ENCODE data around the gene MME. TPM values are rescaled to one million over a fixed set of nuclear protein-coding genes. Genes with fewer than 3 reads are reported as not detected.
"Not testable (repeated sequence)": the region's sequence is repeated elsewhere in the genome, so short reads cannot be mapped to it uniquely, and the experiment has no call there.

The MME gene
- total and polyA plus RNA-seq, 3 experiments from 2014 or later, result 0.04 to 1.4 TPM; not detected in 1

GRCh38 chr3:155208183-155208800, 128.2 kb downstream of the MME start:
- Histone ChIP-seq H3K27me3 (ENCODE audit: insufficient read depth, low read length, poor library complexity, severe bottlenecking) (no peaks in the 10 kb centered on the region), H3K4me3 (ENCODE audit: low read length) (no peak overlapping the region), H3K4me1 (ENCODE audit: insufficient read depth, low read length) (no peaks in the 10 kb centered on the region), H3K36me3 (ENCODE audit: insufficient read depth, low read length) (no peaks in the 10 kb centered on the region), H3K9me3 (ENCODE audit: low read length) (no peaks in the 10 kb centered on the region), H3K27ac (ENCODE audit: low read depth, low read length) (no peak overlapping the region)
- POLR2A ChIA-PET, result no interaction called here
- CTCF ChIA-PET, result no interaction called here
- Mint-ChIP-seq H3K27ac (no peak overlapping the region), H3K9me3 (peaks cover 0 to 3% (median 2%) of the 10 kb centered on the region in 5 donors), H3K4me3 (no peak overlapping the region), H3K27me3 (no peaks in the 10 kb centered on the region), H3K4me1 (no peaks in the 10 kb centered on the region), H3K36me3 (no peaks in the 10 kb centered on the region)
- no peak for DNase-seq

GRCh38 chr3:155210736-155211135, 130.6 kb downstream of the MME start:
- Histone ChIP-seq H3K4me3 (ENCODE audit: low read length) (no peak overlapping the region), H3K4me1 (ENCODE audit: insufficient read depth, low read length) (no peaks in the 10 kb centered on the region), H3K27me3 (ENCODE audit: insufficient read depth, low read length, poor library complexity, severe bottlenecking) (no peaks in the 10 kb centered on the region), H3K9me3 (ENCODE audit: low read length) (no peaks in the 10 kb centered on the region), H3K36me3 (ENCODE audit: insufficient read depth, low read length) (no peaks in the 10 kb centered on the region), H3K27ac (ENCODE audit: low read depth, low read length) (no peak overlapping the region)
- no peaks in the 10 kb centered on the region for H3K4me1 Mint-ChIP-seq
- no peaks in the 10 kb centered on the region for H3K27me3 Mint-ChIP-seq
- H3K27ac Mint-ChIP-seq, result no peak overlapping the region
- no peak for DNase-seq
- ChIA-PET POLR2A (no interaction called here), CTCF (no interaction called here)
- H3K36me3 Mint-ChIP-seq, result no peaks in the 10 kb centered on the region
- no peak overlapping the region for H3K4me3 Mint-ChIP-seq
- peaks cover 0 to 3% (median 2%) of the 10 kb centered on the region in 5 donors for H3K9me3 Mint-ChIP-seq

- H3K36me3 Mint-ChIP-seq, result no peaks in the 10 kb centered on the region
- H3K27ac Mint-ChIP-seq, result no peak overlapping the region
- Histone ChIP-seq H3K9me3 (ENCODE audit: low read length) (no peaks in the 10 kb centered on the region), H3K27me3 (ENCODE audit: insufficient read depth, low read length, poor library complexity, severe bottlenecking) (no peaks in the 10 kb centered on the region), H3K36me3 (ENCODE audit: insufficient read depth, low read length) (no peaks in the 10 kb centered on the region), H3K4me1 (ENCODE audit: insufficient read depth, low read length) (no peaks in the 10 kb centered on the region), H3K27ac (ENCODE audit: low read depth, low read length) (no peak overlapping the region), H3K4me3 (ENCODE audit: low read length) (no peak overlapping the region)
- DNase-seq, result no peak
- H3K9me3 Mint-ChIP-seq, result peaks cover 0 to 3% (median 2%) of the 10 kb centered on the region in 5 donors
- no peak overlapping the region for H3K4me3 Mint-ChIP-seq
- CTCF ChIA-PET, result no interaction called here
- H3K27me3 Mint-ChIP-seq, result no peaks in the 10 kb centered on the region
- POLR2A ChIA-PET, result no interaction called here
- H3K4me1 Mint-ChIP-seq, result no peaks in the 10 kb centered on the region
Measured at GRCh38 chr3:155211266-155211665, 131.1 kb downstream of the MME start.

- H3K4me3 Mint-ChIP-seq, result no peak overlapping the region
- no peaks in the 10 kb centered on the region for H3K27me3 ChIP-seq (ENCODE audit: insufficient read depth, low read length, poor library complexity, severe bottlenecking)
- H3K4me1 ChIP-seq (ENCODE audit: insufficient read depth, low read length), result no peaks in the 10 kb centered on the region
- H3K36me3 Mint-ChIP-seq, result no peaks in the 10 kb centered on the region
- ChIA-PET CTCF (no interaction called here), POLR2A (no interaction called here)
- no peak for DNase-seq
- H3K27me3 Mint-ChIP-seq, result no peaks in the 10 kb centered on the region
- no peak overlapping the region for H3K4me3 ChIP-seq (ENCODE audit: low read length)
- H3K9me3 ChIP-seq (ENCODE audit: low read length), result no peaks in the 10 kb centered on the region
- no peaks in the 10 kb centered on the region for H3K36me3 ChIP-seq (ENCODE audit: insufficient read depth, low read length)
- no peaks in the 10 kb centered on the region for H3K4me1 Mint-ChIP-seq
- peaks cover 0 to 3% (median 2%) of the 10 kb centered on the region in 5 donors for H3K9me3 Mint-ChIP-seq
- H3K27ac ChIP-seq (ENCODE audit: low read depth, low read length), result no peak overlapping the region
- no peak overlapping the region for H3K27ac Mint-ChIP-seq
Measured at GRCh38 chr3:155211940-155212339, 131.8 kb downstream of the MME start.

- peaks cover 2 to 20% (median 3%) of the 10 kb centered on the region in 5 donors for H3K9me3 Mint-ChIP-seq
Measured at GRCh38 chr3:155216007-155216406, 135.9 kb downstream of the MME start.

GRCh38 chr3:155217591-155217990, 137.5 kb downstream of the MME start:
- Mint-ChIP-seq H3K4me1 (no peaks in the 10 kb centered on the region), H3K36me3 (no peaks in the 10 kb centered on the region)

More at GRCh38 chr3:155216007-155216406, 135.9 kb downstream of the MME start:
- H3K4me3 Mint-ChIP-seq; DNase-seq; H3K27ac Mint-ChIP-seq; H3K36me3 ChIP-seq (ENCODE audit: insufficient read depth, low read length); H3K27ac ChIP-seq (ENCODE audit: low read depth, low read length); POLR2A ChIA-PET; CTCF ChIA-PET; H3K27me3 ChIP-seq (ENCODE audit: insufficient read depth, low read length, poor library complexity, severe bottlenecking); H3K4me1 Mint-ChIP-seq; H3K9me3 ChIP-seq (ENCODE audit: low read length); H3K4me3 ChIP-seq (ENCODE audit: low read length); H3K36me3 Mint-ChIP-seq; H3K4me1 ChIP-seq (ENCODE audit: insufficient read depth, low read length); H3K27me3 Mint-ChIP-seq: not testable (repeated sequence)

GRCh38 chr3:155218462-155218861, 138.3 kb downstream of the MME start:
- Mint-ChIP-seq H3K4me1 (no peaks in the 10 kb centered on the region), H3K36me3 (no peaks in the 10 kb centered on the region), H3K9me3 (peaks cover 3 to 25% (median 3%) of the 10 kb centered on the region in 5 donors), H3K27me3 (no peaks in the 10 kb centered on the region), H3K4me3 (no peak overlapping the region), H3K27ac (no peak overlapping the region)
- H3K4me1 ChIP-seq (ENCODE audit: insufficient read depth, low read length), result no peaks in the 10 kb centered on the region
- ChIA-PET CTCF (no interaction called here), POLR2A (no interaction called here)
- no peaks in the 10 kb centered on the region for H3K27me3 ChIP-seq (ENCODE audit: insufficient read depth, low read length, poor library complexity, severe bottlenecking)
- no peak for DNase-seq
- no peak overlapping the region for H3K27ac ChIP-seq (ENCODE audit: low read depth, low read length)
- H3K9me3 ChIP-seq (ENCODE audit: low read length), result no peaks in the 10 kb centered on the region
- H3K4me3 ChIP-seq (ENCODE audit: low read length), result no peak overlapping the region
- H3K36me3 ChIP-seq (ENCODE audit: insufficient read depth, low read length), result no peaks in the 10 kb centered on the region

More at GRCh38 chr3:155217591-155217990, 137.5 kb downstream of the MME start:
- Mint-ChIP-seq H3K27ac (no peak overlapping the region), H3K4me3 (no peak overlapping the region), H3K27me3 (no peaks in the 10 kb centered on the region), H3K9me3 (peaks cover 3 to 25% (median 3%) of the 10 kb centered on the region in 5 donors)
- no peak for DNase-seq
- ChIA-PET CTCF (no interaction called here), POLR2A (no interaction called here)
- Histone ChIP-seq H3K9me3 (ENCODE audit: low read length) (no peaks in the 10 kb centered on the region), H3K27ac (ENCODE audit: low read depth, low read length) (no peak overlapping the region), H3K27me3 (ENCODE audit: insufficient read depth, low read length, poor library complexity, severe bottlenecking) (no peaks in the 10 kb centered on the region), H3K4me1 (ENCODE audit: insufficient read depth, low read length) (no peaks in the 10 kb centered on the region), H3K36me3 (ENCODE audit: insufficient read depth, low read length) (no peaks in the 10 kb centered on the region), H3K4me3 (ENCODE audit: low read length) (no peak overlapping the region)

- H3K4me1 Mint-ChIP-seq, result no peaks in the 10 kb centered on the region
- peaks cover 3 to 25% (median 3%) of the 10 kb centered on the region in 5 donors for H3K9me3 Mint-ChIP-seq
- H3K27me3 Mint-ChIP-seq, result no peaks in the 10 kb centered on the region
- no peak overlapping the region for H3K27ac Mint-ChIP-seq
- Histone ChIP-seq H3K36me3 (ENCODE audit: insufficient read depth, low read length) (no peaks in the 10 kb centered on the region), H3K9me3 (ENCODE audit: low read length) (no peaks in the 10 kb centered on the region), H3K27ac (ENCODE audit: low read depth, low read length) (no peak overlapping the region), H3K27me3 (ENCODE audit: insufficient read depth, low read length, poor library complexity, severe bottlenecking) (no peaks in the 10 kb centered on the region), H3K4me3 (ENCODE audit: low read length) (no peak overlapping the region), H3K4me1 (ENCODE audit: insufficient read depth, low read length) (no peaks in the 10 kb centered on the region)
- H3K4me3 Mint-ChIP-seq, result no peak overlapping the region
- no peak for DNase-seq
- H3K36me3 Mint-ChIP-seq, result no peaks in the 10 kb centered on the region
- ChIA-PET CTCF (no interaction called here), POLR2A (no interaction called here)
Measured at GRCh38 chr3:155219106-155219505, 139.0 kb downstream of the MME start.

GRCh38 chr3:155225417-155225816, 145.3 kb downstream of the MME start:
- ChIA-PET POLR2A (no interaction called here), CTCF (no interaction called here)
- no peaks in the 10 kb centered on the region for H3K4me1 ChIP-seq (ENCODE audit: insufficient read depth, low read length)
- no peak overlapping the region for H3K4me3 ChIP-seq (ENCODE audit: low read length)
- H3K27me3 ChIP-seq (ENCODE audit: insufficient read depth, low read length, poor library complexity, severe bottlenecking), result no peaks in the 10 kb centered on the region
- H3K36me3 ChIP-seq (ENCODE audit: insufficient read depth, low read length), result no peaks in the 10 kb centered on the region
- H3K27ac Mint-ChIP-seq, result no peak overlapping the region
- H3K4me3 Mint-ChIP-seq, result no peak overlapping the region
- H3K9me3 ChIP-seq (ENCODE audit: low read length), result no peaks in the 10 kb centered on the region
- DNase-seq, result no peak
- H3K4me1 Mint-ChIP-seq, result no peaks in the 10 kb centered on the region
- H3K27ac ChIP-seq (ENCODE audit: low read depth, low read length), result no peak overlapping the region
- H3K9me3 Mint-ChIP-seq, result peaks cover 0 to 7% (median 4%) of the 10 kb centered on the region in 5 donors
- no peaks in the 10 kb centered on the region for H3K36me3 Mint-ChIP-seq
- H3K27me3 Mint-ChIP-seq, result peaks cover 0 to 2% of the 10 kb centered on the region in 2 donors
